Omental fat pad (tissue), 4 donors: ENCODE results near the gene DUSP6. TPM values are rescaled to one million over a fixed set of nuclear protein-coding genes. Genes with fewer than 3 reads are reported as not detected.

Source experiments
- ATAC-seq: fragments of 150-250 bp; one replicate; pipeline ENCODE4 v1.9.1; 2016; ENCODE audit warnings: mild to moderate bottlenecking, moderate library complexity; ENCODE audit not compliant: low FRiP score
- DNase-seq: peaks from one replicate; pipeline ENCODE4 v3.0.0-alpha.2; 2019; ENCODE audit warnings: low spot score
- CTCF ChIP-seq, 3 donors: fragments of 450-650 bp; IDR thresholded peaks; one replicate each; pipeline ENCODE4 v1.5.1; 2016 to 2017; ENCODE audit warnings: antibody characterized with exemption in 3 of 3, mild to moderate bottlenecking in 3 of 3, moderate library complexity in 2 of 3
- total RNA-seq, 4 donors: library from RNA; depleted of rRNA; stranded (reverse); fragments of >200 nt; gene quantifications; one replicate each; pipeline ENCODE4 v1.1.0, GENCODE V29; 2016

The DUSP6 gene
- total RNA-seq, 4 donors from 2014 or later = 201 to 329 (median 213) TPM

DNA sequence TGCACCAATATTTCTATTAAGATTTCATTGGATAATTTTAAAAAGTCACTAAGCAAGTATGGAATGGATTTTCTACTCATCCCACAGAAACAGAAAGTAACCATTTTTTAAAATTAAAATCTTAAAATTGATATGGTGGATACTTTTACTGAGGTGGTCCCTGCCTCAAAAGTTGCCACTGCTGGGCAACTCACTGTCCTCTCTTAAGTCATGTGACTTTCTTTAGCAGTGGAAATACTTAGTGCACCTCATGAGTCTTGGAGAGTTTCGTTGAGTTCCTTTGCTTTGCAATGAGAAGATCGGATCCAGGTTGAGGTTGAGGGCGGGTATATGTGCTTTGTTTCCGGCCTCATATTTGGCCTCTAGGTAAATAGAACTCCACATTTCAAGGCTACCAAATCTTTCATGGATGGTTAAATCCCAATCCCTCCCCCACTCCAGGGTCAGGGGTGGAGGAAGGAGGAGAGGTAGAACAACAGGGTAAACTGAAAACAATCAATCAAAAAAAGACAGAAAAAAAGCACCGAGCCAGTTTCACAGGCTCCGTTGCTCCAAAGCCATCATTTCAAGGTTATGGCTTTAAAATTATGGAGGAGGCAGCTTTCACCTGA is 39.5 kb upstream of the DUSP6 start:
- DNase-seq (no peak), ATAC-seq (no peak)
- no peak for TF ChIP-seq CTCF (IDR thresholded peaks at IDR 0.05)

DNA sequence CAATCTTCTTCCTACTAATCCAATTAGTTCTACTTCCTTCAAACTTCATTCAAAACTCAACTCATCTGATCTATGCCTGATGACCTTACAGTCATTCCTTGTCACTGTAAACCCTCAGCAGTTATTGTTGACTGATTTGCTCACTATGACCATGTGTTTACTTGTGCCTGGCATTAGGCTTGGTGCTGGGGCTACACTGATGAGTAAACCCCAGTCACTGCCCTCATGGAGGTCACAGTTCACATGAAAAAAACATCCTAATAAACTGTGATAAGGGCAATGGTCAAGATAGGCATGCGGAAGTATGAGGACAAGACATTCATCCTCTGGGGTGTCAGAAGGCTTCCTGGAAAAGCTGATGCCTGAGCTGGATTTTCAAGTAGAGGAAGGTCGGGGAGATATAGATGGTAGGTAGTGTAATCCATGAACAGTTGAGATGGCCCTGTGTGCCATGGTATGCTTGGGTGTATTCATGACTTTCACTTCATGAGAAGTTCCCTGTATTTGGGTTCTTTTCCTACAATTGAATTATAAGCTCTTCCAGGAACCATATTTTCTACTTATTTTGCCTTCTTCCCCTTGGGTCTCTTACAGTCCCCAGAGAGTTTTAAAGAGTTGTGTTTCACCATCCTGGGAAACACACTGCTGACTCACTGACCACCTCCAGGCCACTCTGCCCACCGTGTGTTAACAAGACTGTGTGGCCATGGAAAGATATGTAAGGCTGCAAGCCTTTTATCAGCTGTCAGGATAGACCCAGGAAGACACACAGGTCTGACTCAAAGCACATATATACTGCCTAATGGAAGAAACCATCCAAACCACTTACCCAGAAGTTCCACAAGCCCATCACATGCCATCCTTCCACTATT is 38.7 kb upstream of the DUSP6 start:
- ATAC-seq (peak; percentile 39), DNase-seq (no peak)
- TF ChIP-seq CTCF (IDR thresholded peaks at IDR 0.05) = no peak

DNA sequence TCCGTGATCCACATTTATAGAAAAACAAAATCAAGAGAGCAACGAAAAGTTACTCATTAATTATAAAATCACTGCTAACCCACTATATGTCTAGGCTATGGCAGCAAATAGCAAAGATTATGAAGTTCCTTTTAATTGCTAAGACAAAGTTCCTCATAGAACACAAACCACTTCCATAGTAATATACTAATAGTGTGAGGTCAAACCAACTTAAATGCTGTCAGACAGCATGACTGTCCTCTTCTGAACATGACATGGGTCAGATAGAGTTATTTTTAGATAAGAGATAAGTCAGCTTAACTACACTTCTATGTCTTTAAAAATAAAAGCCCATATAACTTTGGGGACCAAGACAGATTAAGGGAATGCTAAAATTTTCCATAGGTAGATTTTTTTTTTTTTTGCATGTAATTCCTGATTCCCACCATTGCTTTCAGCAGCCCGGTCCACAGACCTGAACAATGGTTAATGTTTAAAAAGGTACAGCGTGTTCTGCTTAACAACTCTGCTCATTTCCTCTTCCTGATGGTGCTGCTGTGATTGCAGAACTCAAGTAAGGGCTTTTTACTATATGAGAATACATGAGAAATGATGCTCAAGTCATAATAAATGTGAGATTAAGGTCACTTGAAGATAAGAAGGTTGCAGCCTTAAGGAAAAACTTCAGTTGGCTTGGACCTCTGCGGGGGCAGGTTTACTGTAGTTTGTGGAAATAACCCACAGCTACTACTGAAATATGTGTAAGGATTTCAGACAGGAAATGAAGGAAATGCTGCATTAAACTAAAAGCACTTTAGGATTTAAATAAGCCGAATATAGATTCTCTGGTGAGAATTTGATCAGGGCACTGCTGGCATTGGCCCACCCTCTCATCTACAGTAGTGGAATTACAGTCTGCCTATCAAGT is 37.7 kb upstream of the DUSP6 start:
- DNase-seq (no peak), ATAC-seq (peak; percentile 65)

DNA sequence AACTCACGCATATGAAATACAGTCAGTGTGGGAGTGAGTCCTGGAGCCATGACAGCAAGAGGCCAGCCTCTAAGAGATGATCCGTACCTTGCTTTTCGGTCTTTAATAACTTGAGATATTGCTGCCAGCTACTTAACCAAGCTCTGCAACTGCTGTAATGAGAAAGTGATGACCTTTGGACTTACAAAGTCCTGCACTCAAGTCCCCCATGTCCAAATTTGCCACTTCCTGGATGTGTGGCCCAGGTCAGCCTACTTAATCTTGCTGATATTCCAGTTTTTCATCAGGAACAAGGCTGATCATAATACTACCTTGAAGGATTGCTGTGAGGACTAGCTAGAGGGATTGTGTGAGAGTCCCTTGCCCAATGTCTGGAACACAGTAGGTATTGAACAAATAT is 33.8 kb upstream of the DUSP6 start:
- ATAC-seq = no peak
- TF ChIP-seq CTCF (IDR thresholded peaks at IDR 0.05) = no peak
- DNase-seq = no peak

More for the DNA sequence above, 37.7 kb upstream of the DUSP6 start:
- TF ChIP-seq CTCF (IDR thresholded peaks at IDR 0.05) = no peak

GRCh38 chr12:89384807-89385206 is 32.5 kb upstream of the DUSP6 start:
- DNase-seq (no peak), ATAC-seq (no peak)
- no peak for TF ChIP-seq CTCF (IDR thresholded peaks at IDR 0.05)

DNA sequence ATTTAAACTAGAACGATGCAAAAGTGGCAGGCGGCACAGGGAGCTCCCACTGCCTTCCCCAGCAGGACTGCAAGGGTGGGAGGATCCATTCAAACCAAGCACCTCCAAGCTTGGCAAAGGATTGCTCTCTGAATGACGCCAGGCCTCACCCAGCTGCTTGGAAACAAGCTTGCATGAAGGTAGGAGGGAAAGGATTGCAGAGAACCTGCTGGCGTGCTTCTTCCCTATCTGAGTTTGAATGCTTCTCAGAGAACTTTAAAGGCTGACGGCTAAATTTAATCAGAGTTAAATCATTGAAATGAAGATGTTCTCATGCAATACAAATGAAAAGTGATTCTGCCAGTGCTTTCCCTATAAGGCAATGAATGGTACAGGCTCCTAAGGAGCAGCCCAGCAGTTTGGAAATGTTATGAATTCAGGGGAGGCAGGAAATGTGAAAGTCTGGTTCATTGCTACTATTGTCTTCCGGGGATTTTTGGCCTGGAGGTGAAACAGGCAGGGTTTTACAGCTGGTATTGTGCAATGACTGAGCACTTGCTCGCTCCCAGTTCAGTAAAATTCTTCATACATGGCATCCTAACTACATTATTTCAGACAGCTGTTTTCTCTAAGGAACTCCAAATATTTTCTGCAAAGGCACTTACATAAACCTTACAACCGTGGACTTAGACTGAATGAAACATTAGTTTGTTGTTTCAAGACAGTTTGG is 31.9 kb upstream of the DUSP6 start:
- no peak for TF ChIP-seq CTCF (IDR thresholded peaks at IDR 0.05)
- ATAC-seq (peak; percentile 77), DNase-seq (no peak)
